Duodenal mucosa (tissue), 2 donors: ENCODE data around the gene NINJ1.

Experiments used
- H3K27ac ChIP-seq: one replicate; pipeline ENCODE4 v1.7.0; 2013; ENCODE audit warnings: low read depth, low read length
- H3K27me3 ChIP-seq, 2 donors: one replicate each; pipeline ENCODE4 v1.7.0; 2013; ENCODE audit warnings: low read length in 2 of 2, control low read depth in 1 of 2; ENCODE audit not compliant: insufficient read depth in 2 of 2, control insufficient read depth in 1 of 2
- H3K36me3 ChIP-seq, 2 donors: one replicate each; pipeline ENCODE4 v1.7.0; 2013; ENCODE audit warnings: low read length in 2 of 2, control low read depth in 1 of 2; ENCODE audit not compliant: insufficient read depth in 2 of 2, control insufficient read depth in 1 of 2
- H3K4me1 ChIP-seq, 2 donors: one replicate each; pipeline ENCODE4 v1.7.0; 2013; ENCODE audit warnings: low read length in 2 of 2, control low read depth in 1 of 2; ENCODE audit not compliant: insufficient read depth in 2 of 2, control insufficient read depth in 1 of 2
- H3K4me3 ChIP-seq, 2 donors: one replicate each; pipeline ENCODE4 v1.7.0; 2013; ENCODE audit warnings: low read length in 2 of 2, low read depth in 1 of 2
- H3K9ac ChIP-seq, 2 donors: one replicate each; pipeline ENCODE4 v1.7.0; 2013; ENCODE audit warnings: low read length in 2 of 2, low read depth in 1 of 2
- H3K9me3 ChIP-seq, 2 donors: one replicate each; pipeline ENCODE4 v1.7.0; 2013; ENCODE audit warnings: low read length in 2 of 2, control low read depth in 1 of 2; ENCODE audit not compliant: control insufficient read depth in 1 of 2

Gene NINJ1, protein sequence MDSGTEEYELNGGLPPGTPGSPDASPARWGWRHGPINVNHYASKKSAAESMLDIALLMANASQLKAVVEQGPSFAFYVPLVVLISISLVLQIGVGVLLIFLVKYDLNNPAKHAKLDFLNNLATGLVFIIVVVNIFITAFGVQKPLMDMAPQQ

DNA sequence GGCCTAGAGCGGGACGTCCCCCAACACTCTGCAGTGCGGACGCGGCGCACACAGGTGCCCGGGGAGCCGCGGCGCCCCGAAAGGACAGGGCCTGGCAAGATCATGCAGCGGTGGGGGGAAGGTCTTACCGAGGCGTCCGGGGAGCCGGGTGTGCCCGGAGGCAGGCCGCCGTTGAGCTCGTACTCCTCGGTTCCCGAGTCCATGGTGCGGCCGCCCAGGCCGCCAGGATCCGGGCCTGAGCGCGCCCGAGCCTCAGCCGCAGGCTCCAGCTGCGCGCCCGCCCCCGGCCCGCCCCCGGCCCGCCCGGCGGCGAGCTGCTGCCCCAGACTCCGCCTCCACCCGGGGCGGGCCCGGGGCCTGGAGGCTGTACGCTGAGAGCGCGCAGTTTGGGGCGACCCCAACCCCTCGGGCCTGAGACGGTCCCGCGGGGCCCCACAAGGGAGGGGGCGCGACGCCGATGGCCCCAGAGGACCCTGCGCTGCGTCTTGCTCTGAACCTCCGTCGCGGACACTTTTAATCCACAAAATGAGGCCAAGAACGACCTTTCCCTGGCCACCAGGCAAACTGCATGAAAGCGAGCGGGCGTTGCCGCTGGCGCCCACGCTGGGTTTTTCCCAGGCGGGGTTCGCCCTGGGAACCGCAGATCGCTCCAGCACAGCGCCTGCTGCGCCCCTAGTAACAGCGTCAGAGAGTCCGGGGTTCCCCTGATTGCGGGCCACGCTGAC lies at the start of gene NINJ1:
Gene NINJ1 (minus strand): TSS at position 237 of the 725 bp plus-strand sequence. CDS start 34 bp downstream, at position 203.
- Histone ChIP-seq H3K9me3 (peaks cover 0 to 2% of the 10 kb centered on the region in 2 donors), H3K27me3 (no peaks in the 10 kb centered on the region), H3K4me1 (peaks cover 49 to 61% of the 10 kb centered on the region in 2 donors), H3K27ac (peak within 1 kb of the TSS; percentile 97), H3K9ac (peak within 1 kb of the TSS; percentile 91 to 95), H3K36me3 (no peaks in the 10 kb centered on the region), H3K4me3 (peak within 1 kb of the TSS; percentile 81 to 83)

DNA sequence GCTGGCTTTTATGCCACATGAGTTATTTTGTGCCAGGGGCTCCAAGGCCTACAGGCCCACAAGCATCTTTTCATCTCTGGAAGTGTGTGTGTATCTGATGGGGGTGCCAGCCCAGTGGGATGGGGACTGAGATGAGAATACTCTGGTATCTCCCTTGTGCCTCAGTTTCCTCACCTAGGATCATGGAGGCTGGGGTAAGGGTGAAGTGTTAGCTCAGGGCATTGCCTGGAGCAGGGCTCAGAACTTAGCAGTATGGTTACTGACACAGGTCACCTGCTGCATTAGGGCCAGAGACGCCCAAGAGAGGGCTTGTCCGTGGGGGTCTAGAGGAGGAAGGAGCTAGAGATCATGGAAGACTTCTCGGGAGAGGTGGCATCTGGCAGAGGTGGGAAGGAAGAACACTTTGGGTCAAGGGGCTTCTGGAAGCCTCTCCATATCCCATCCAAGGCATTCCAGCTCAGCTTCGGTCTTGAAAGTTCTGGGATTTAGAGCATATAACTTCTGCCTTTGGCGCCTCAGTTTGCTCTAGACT lies 49.1 kb upstream of the NINJ1 start:
- no peaks in the 10 kb centered on the region for H3K9me3 ChIP-seq
- H3K36me3 ChIP-seq = no peaks in the 10 kb centered on the region
- peaks cover 2 to 6% of the 10 kb centered on the region in 2 donors for H3K27me3 ChIP-seq
- peaks cover 46 to 52% of the 10 kb centered on the region in 2 donors for H3K4me1 ChIP-seq
- H3K27ac ChIP-seq = no peak overlapping the region
- H3K4me3 ChIP-seq = peak overlapping the region; percentile 61 to 62
- H3K9ac ChIP-seq = peak overlapping the region; percentile 44 to 57

DNA sequence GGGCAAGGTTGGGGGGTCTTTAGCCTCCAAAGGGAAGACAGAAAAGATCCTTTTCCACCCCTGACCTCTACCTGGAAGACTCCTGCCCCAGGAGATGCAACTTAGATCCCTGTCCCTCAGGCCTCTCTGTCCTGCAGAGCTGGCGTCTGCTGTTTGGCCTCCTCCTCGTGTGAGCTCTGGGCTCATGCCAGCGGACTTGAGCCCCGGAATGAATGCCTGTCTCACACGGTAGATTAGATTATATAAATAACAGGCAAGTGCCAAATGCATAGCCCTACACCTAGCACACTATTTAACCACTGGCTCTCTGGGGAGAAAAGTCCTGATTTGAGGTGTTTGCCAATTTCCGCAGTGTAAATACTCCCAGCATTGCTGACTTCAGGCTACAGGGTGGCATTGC lies 48.5 kb upstream of the NINJ1 start:
- Histone ChIP-seq H3K4me1 (peaks cover 40 to 45% of the 10 kb centered on the region in 2 donors), H3K27ac (no peak overlapping the region), H3K9ac (no peak overlapping the region), H3K36me3 (no peaks in the 10 kb centered on the region), H3K27me3 (peaks cover 2 to 6% of the 10 kb centered on the region in 2 donors), H3K9me3 (no peaks in the 10 kb centered on the region), H3K4me3 (no peak overlapping the region)

DNA sequence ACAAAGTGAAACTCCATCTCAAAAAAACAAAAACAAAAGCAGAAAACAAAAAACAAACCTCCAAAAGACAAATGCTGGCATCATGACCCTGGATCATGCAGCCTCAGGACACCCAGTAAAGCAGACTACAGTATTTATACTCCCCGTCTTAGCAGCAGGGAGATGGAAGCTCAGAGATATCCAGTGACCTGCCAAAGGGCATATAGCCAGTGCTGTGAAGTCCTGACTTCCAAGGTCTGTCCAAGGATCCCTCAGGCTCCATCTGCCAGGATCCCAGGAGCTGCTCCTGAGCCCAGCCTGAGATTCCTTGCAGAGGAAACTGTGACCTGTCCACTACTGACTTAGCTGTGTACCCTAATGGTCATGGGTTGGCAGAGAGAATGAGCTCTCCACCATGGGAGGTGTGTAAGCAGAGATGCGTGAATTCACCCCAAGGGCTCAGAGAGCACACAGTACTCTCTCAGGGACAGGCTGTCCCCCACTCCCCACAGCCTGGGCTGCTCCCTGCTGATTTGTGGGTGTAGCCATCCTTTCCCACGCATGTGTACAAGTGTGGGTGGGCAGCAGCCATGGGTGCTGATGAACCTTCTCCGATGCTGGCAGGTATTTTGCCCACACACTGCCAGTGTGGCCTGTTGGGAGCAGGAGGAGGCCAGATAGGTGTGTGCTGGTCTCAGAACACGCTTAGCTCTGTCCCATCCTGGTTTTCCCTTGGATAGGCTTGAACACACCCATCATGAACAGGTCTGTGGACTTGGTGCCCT lies 47.8 kb upstream of the NINJ1 start:
- Histone ChIP-seq H3K36me3 (no peaks in the 10 kb centered on the region), H3K4me3 (no peak overlapping the region), H3K4me1 (peaks cover 33 to 38% of the 10 kb centered on the region in 2 donors), H3K9ac (no peak overlapping the region), H3K27ac (no peak overlapping the region), H3K27me3 (peaks cover 2 to 6% of the 10 kb centered on the region in 2 donors), H3K9me3 (no peaks in the 10 kb centered on the region)

DNA sequence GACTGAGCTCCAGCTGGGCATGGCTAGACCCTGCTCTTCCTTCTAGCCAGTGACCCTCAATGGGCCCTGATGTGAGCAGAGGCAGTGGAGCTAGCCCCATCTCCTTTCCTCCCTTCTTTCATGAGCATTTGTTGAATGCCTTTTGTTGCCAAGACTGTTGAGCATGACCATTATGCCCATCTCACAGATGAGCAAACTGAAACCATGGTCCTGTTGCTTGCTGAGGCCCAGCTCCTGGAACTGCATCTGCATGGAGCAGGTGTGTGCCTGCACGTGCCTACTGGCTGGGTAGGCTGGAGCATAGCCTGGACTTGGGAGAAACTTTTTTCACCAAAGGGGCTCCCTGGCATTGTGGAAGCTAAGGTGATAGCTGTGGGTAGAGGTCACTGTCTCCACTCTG lies 46.9 kb upstream of the NINJ1 start:
- Histone ChIP-seq H3K9ac (no peak overlapping the region), H3K4me3 (no peak overlapping the region), H3K27ac (no peak overlapping the region), H3K36me3 (no peaks in the 10 kb centered on the region), H3K4me1 (peaks cover 24 to 32% of the 10 kb centered on the region in 2 donors), H3K27me3 (peaks cover 2 to 6% of the 10 kb centered on the region in 2 donors), H3K9me3 (no peaks in the 10 kb centered on the region)

DNA sequence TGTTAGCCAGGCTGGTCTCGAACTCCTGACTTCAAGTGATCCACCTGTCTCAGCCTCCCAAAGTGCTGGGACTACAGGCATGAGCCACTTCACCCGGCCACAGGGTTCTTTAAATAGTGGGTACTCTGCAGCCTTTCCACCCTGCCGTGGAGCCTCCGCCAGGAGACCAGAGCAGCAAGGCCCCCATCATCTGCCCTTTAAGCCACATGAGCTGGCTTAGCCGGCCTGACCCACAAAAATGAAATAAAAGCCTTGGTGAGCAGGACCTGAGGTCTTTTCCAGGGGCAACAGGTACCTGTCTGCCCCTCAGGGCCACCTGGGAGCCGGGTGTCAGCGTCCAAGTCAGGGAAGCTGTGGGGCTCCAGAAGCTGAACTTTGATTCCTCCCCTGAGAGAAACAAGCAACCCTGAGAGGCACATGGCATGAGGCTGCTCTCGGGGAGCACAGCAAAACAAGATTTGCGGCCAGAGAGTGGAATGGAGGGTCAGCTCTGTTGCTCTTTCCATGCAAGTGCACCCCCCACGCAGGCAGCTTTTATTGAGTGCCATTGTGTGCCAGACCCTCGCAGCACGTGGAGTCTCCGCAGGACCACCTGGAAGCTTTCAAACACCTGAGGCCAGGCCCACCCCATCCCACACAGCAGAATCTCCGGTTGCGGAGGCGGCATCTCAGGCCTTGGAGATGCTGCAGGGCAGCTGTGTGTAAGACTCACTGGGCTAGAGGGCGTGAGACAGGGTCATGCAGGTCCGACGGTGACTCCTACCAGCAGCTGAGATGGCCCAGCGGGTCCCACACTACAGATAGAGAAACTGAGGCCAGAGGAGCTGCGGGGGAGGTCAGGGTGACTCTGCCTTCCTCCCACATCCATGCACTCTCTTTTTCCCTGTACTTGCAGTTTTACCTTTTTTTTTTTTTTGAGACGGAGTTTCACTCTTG lies 45.1 kb upstream of the NINJ1 start:
- no peaks in the 10 kb centered on the region for H3K36me3 ChIP-seq
- H3K4me3 ChIP-seq = no peak overlapping the region
- peaks cover 28 to 29% of the 10 kb centered on the region in 2 donors for H3K4me1 ChIP-seq
- H3K27me3 ChIP-seq = peaks cover 2 to 6% of the 10 kb centered on the region in 2 donors
- no peaks in the 10 kb centered on the region for H3K9me3 ChIP-seq
- H3K9ac ChIP-seq = no peak overlapping the region
- no peak overlapping the region for H3K27ac ChIP-seq

DNA sequence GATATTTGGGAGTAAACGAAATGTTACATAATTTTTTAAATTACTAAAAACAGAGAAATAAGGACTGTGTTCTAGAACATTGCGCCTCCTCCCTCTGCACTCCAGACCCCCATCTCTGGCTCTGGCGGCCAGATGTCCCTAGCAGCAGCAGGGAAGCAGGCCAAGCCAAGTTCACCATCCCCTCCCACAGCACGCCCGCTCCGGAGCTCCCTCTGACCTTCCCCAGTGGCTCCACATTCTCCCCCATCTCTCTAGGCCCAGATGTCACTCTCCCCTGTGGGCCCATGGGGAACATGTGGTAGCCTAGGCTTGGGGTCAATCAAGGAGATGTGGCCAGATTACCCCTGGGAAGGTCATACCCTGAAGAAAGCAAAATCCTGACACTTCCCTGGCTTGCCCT lies 43.6 kb upstream of the NINJ1 start:
- Histone ChIP-seq H3K9me3 (no peaks in the 10 kb centered on the region), H3K27me3 (no peaks in the 10 kb centered on the region), H3K4me3 (no peak overlapping the region), H3K27ac (no peak overlapping the region), H3K36me3 (no peaks in the 10 kb centered on the region), H3K9ac (no peak overlapping the region), H3K4me1 (peaks cover 27 to 29% of the 10 kb centered on the region in 2 donors)

DNA sequence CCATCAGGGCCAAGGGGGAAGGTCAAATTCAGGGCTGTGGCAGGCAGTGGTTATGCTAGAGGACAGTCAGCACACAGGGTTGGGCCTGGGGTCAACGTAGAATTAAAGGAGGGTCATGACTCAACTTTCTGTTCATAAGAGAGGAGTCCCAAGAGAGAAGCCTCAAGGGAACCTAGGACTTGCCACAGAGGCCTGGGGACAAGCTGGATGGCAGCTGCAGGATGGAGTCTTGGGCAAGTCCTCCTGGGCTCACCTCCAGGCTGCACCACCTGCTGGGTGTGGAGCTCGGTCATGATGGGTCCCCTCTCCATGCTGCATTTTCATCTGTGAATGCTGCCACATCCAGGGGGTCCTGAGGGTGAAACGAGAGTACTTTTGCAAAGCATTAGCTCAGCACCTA lies 40.9 kb upstream of the NINJ1 start:
- no peak overlapping the region for H3K27ac ChIP-seq
- no peaks in the 10 kb centered on the region for H3K27me3 ChIP-seq

DNA sequence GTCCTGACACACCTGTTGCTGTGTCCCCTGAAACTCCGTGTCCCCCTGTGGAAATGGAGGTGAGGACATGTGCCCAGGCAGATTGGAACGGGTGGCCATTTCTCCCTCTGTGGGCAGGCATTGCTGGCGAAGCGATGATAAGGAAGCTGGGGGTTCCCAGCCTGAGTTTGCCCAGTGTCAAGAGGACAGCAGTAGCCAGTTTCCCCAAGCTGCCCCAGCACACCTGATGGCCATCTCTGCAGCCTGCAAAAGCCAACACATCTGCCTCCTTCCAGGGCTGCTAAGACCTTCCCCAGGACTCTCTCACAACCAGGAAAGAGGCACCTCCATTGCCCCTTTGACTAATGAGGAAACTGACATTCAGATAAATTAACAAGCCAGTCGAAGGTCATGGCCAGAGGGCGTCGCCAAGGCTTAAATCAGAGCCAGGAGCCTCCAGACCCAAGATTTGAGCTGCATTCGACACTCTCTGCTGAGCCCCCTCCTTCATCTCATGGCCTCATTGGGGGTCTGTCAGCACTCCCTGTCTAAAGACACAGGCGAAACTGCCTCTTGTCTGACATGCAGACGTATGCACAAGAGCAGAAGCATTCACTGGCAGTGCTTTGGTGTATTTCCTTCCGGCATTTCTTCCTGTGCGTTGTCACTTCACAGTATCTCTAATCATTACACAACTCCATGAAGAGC lies 39.5 kb upstream of the NINJ1 start:
- H3K9ac ChIP-seq = no peak overlapping the region
- H3K36me3 ChIP-seq = no peaks in the 10 kb centered on the region
- no peaks in the 10 kb centered on the region for H3K27me3 ChIP-seq
- H3K4me3 ChIP-seq = no peak overlapping the region
- peaks cover 12 to 20% of the 10 kb centered on the region in 2 donors for H3K4me1 ChIP-seq
- no peak overlapping the region for H3K27ac ChIP-seq
- H3K9me3 ChIP-seq = no peaks in the 10 kb centered on the region

More for the DNA sequence above, 40.9 kb upstream of the NINJ1 start:
- no peaks in the 10 kb centered on the region for H3K9me3 ChIP-seq
- peaks cover 16 to 21% of the 10 kb centered on the region in 2 donors for H3K4me1 ChIP-seq
- H3K9ac ChIP-seq = no peak overlapping the region
- H3K4me3 ChIP-seq = no peak overlapping the region
- H3K36me3 ChIP-seq = no peaks in the 10 kb centered on the region
